GM12878 (cell line): ENCODE measurements around the gene MARS1. TPM values are rescaled to one million over a fixed set of nuclear protein-coding genes. Genes with fewer than 3 reads are reported as not detected.

Source experiments
- ATAC-seq: fragments of 200-7000 bp; cut with Tn5 transposase; 3 replicates; pipeline ENCODE4 v1.9.1; 2020; ENCODE audit warnings: mild to moderate bottlenecking, moderate library complexity
- BruUV-seq: library from RNA; stranded (reverse); fragments of 400-500 nt; replicated peaks from 2 replicates; lab custom pipeline; 2021; lab: Mats Ljungman, UMichigan
- CTCF ChIA-PET: fragments of 300-600 bp; sonication (Branson Sonifier 250); formaldehyde crosslinking; extraction: SDS; loops from one replicate; lab custom pipeline; 2021; ENCODE audit warnings: inconsistent platforms; lab: Yijun Ruan, JAX
- POLR2A ChIA-PET: fragments of 350-600 bp; formaldehyde crosslinking; extraction: SDS; loops from one replicate; lab custom pipeline; 2021; ENCODE audit warnings: inconsistent platforms; lab: Charles Lee
- RAD21 ChIA-PET: fragments of 300-600 bp; sonication (Branson Sonifier 250); formaldehyde crosslinking; loops from one replicate; lab custom pipeline; 2023; ENCODE audit warnings: antibody characterized with exemption; ENCODE audit not compliant: unreplicated experiment; lab: Charles Lee
- SMC1A ChIA-PET: fragments of 300-600 bp; sonication (Branson Sonifier 250); formaldehyde crosslinking; loops from one replicate; lab custom pipeline; 2023; ENCODE audit not compliant: unreplicated experiment, uncharacterized antibody; lab: Charles Lee
- DNase-seq: peaks from one replicate; pipeline ENCODE4 v3.0.0-alpha.2; 2011; ENCODE audit warnings: low read depth, low spot score
- FAIRE-seq: peaks from 3 replicates; lab custom pipeline; 2011; peaks lifted over from hg19 to GRCh38; lab: Jason Lieb, UNC
- H2AFZ ChIP-seq: 2 replicates; pipeline ENCODE4 v1.6.0; 2011; ENCODE audit warnings: low read depth, low read length, control low read depth; ENCODE audit not compliant: control insufficient read depth
- H3K27ac ChIP-seq: 2 replicates; pipeline ENCODE4 v1.5.1; 2011; ENCODE audit warnings: control low read depth; ENCODE audit not compliant: control insufficient read depth, insufficient read depth
- H3K27me3 ChIP-seq, 2 experiments: replicated peaks in 1 of 2; 2 replicates each; pipeline versions ENCODE4 v1.6.0 to v1.6.1; 2011; ENCODE audit warnings: low read length in 1 of 2; ENCODE audit not compliant: control insufficient read depth in 2 of 2, insufficient read depth in 2 of 2
- H3K36me3 ChIP-seq, 2 experiments: 2 replicates each; pipeline ENCODE4 v1.5.1; 2011; ENCODE audit warnings: low read length in 1 of 2; ENCODE audit not compliant: control insufficient read depth in 2 of 2, insufficient read depth in 2 of 2
- H3K4me1 ChIP-seq: 2 replicates; pipeline ENCODE4 v1.6.1; 2011; ENCODE audit warnings: mild to moderate bottlenecking, low read length, moderate library complexity, mixed read lengths; ENCODE audit not compliant: control insufficient read depth, insufficient read depth
- H3K4me2 ChIP-seq: 2 replicates; pipeline ENCODE4 v1.6.0; 2011; ENCODE audit warnings: control low read depth; ENCODE audit not compliant: control insufficient read depth, insufficient read depth
- H3K4me3 ChIP-seq: fragments of 200-600 bp; sonication (generic); 2 replicates; pipeline ENCODE4 v1.5.1; 2016
- H3K79me2 ChIP-seq: 2 replicates; pipeline ENCODE4 v1.6.0; 2011; ENCODE audit warnings: low read length; ENCODE audit not compliant: control insufficient read depth, insufficient read depth
- H3K9ac ChIP-seq: 2 replicates; pipeline ENCODE4 v1.8.0; 2011; ENCODE audit warnings: low read length, control low read depth, mixed read lengths; ENCODE audit not compliant: control insufficient read depth, insufficient read depth
- H3K9me3 ChIP-seq: replicated peaks from 3 replicates; pipeline ENCODE4 v1.5.1; 2011; ENCODE audit warnings: mild to moderate bottlenecking, low read length; ENCODE audit not compliant: control insufficient read depth, insufficient read depth
- H4K20me1 ChIP-seq: 2 replicates; pipeline ENCODE4 v1.6.0; 2011; ENCODE audit not compliant: control insufficient read depth, insufficient read depth
- BACH1 ChIP-seq: fragments of 450-650 bp; IDR thresholded peaks from 2 replicates; pipeline ENCODE4 v1.6.1; 2017; ENCODE audit warnings: mild to moderate bottlenecking, borderline replicate concordance
- BMI1 ChIP-seq: fragments of 450-650 bp; IDR thresholded peaks from 2 replicates; pipeline ENCODE4 v1.6.1; 2016; ENCODE audit warnings: mild to moderate bottlenecking, moderate library complexity, borderline replicate concordance
- EED ChIP-seq: sonication (generic); IDR thresholded peaks from 2 replicates; pipeline ENCODE4 v1.6.1; 2016; ENCODE audit warnings: antibody characterized with exemption, low read depth
- ELK1 ChIP-seq: IDR thresholded peaks from 2 replicates; pipeline ENCODE4 v1.6.1; 2012; ENCODE audit warnings: low read depth, low read length, improper control_type of control experiment
- EP300 ChIP-seq, 2 experiments: fragments of 150-350 bp in 1 of 2; IDR thresholded peaks; 2 replicates each; pipeline ENCODE4 v1.6.1; 2011 to 2012; ENCODE audit warnings: low read depth in 2 of 2, low read length in 2 of 2, borderline replicate concordance in 1 of 2, improper control_type of control experiment in 1 of 2, inconsistent platforms in 1 of 2; ENCODE audit not compliant: control insufficient read depth in 1 of 2
- EZH2 ChIP-seq: IDR thresholded peaks from 2 replicates; pipeline ENCODE4 v1.6.1; 2012; ENCODE audit warnings: low read depth, mild to moderate bottlenecking, control low read depth, inconsistent platforms, low read length, borderline replicate concordance; ENCODE audit not compliant: control insufficient read depth
- MEF2A ChIP-seq: IDR thresholded peaks from 2 replicates; pipeline ENCODE4 v1.6.1; 2011; ENCODE audit warnings: low read depth, mild to moderate bottlenecking, low read length, moderate library complexity; ENCODE audit not compliant: insufficient read depth
- NFYA ChIP-seq: IDR thresholded peaks from 2 replicates; pipeline ENCODE4 v1.6.1; 2011; ENCODE audit warnings: low read depth, mild to moderate bottlenecking, low read length, improper control_type of control experiment, borderline replicate concordance
- RELA ChIP-seq: fragments of 450-650 bp; IDR thresholded peaks from 2 replicates; pipeline ENCODE4 v1.8.0; 2014; ENCODE audit warnings: borderline replicate concordance; ENCODE audit not compliant: partially characterized antibody
- WRNIP1 ChIP-seq: IDR thresholded peaks from 2 replicates; pipeline ENCODE4 v1.6.1; 2011; ENCODE audit warnings: low read depth, low read length, improper control_type of control experiment, borderline replicate concordance
- WGBS: methylation state at CpG from one replicate; pipeline ENCODE4 v1.1.6; 2016; ENCODE audit warnings: low lambda C conversion rate; ENCODE audit not compliant: insufficient replicate concordance, insufficient coverage; ENCODE audit errors: missing lambda C conversion rate; 5-methylcytosine and 5-hydroxymethylcytosine counted together
- in situ Hi-C: fragments of 300-500 bp; cut with MboI; formaldehyde crosslinking; loops from 9 replicates; pipeline ENCODE4 v1.14.3; 2018; ENCODE audit warnings: mixed read lengths
- intact Hi-C: fragments of 100-400 bp; cut with micrococcal nuclease; formaldehyde crosslinking; loops from one replicate; pipeline ENCODE4 v1.14.2; 2022; ENCODE audit not compliant: unreplicated experiment
- polyA plus RNA-seq, 11 experiments: library from polyadenylated mRNA; depleted of rRNA in 4 of 11; unstranded in 6 of 11; stranded (reverse) in 5 of 11; fragments of >200 nt; fragmentation: Nextera tagmentation in 4 of 11; fragmentation: Illumina TruSeq in 1 of 11; extraction: Ambion mirVana in 4 of 11; extraction: Trizol in 1 of 11; gene quantifications; 1 replicate in 1 of 11; 2 replicates in 10 of 11; pipeline versions ENCODE4 v1.2.1 to v1.2.3, GENCODE V29; 2011 to 2016; ENCODE audit warnings: inconsistent platforms in 2 of 11, missing spikeins in 2 of 11, low read depth in 1 of 11
- total RNA-seq, 4 experiments: library from RNA; depleted of rRNA in 3 of 4; stranded (reverse); fragments of >200 nt in 3 of 4; fragmentation: Illumina TruSeq in 1 of 4; extraction: Trizol in 1 of 4; gene quantifications; 2 replicates each; pipeline versions ENCODE4 v1.2.1 to v1.2.3, GENCODE V29; 2013 to 2021
- TF ChIP-seq, protein P1 (sequence below): fragments of 450-650 bp; formaldehyde crosslinking; IDR thresholded peaks from 2 replicates; pipeline ENCODE4 v1.4.0; 2022; ENCODE audit warnings: mild to moderate bottlenecking, moderate library complexity
- TF ChIP-seq, protein P2 (sequence below): IDR thresholded peaks from 2 replicates; pipeline ENCODE4 v1.6.1; 2011; ENCODE audit warnings: low read depth, mild to moderate bottlenecking, low read length, moderate library complexity, borderline replicate concordance; ENCODE audit errors: extremely low read depth
- TF ChIP-seq, protein P3 (sequence below): fragments of 450-650 bp; formaldehyde crosslinking; IDR thresholded peaks from 2 replicates; pipeline ENCODE4 v1.5.0; 2022; ENCODE audit warnings: mild to moderate bottlenecking, missing genetic modification characterization

MARS1 gene
- total and polyA plus RNA-seq, 10 of the 15 experiments (the other 5 are each of a cell fraction or from before 2014, with no cell fraction given) = 72.3 to 270 (median 153) TPM

DNA sequence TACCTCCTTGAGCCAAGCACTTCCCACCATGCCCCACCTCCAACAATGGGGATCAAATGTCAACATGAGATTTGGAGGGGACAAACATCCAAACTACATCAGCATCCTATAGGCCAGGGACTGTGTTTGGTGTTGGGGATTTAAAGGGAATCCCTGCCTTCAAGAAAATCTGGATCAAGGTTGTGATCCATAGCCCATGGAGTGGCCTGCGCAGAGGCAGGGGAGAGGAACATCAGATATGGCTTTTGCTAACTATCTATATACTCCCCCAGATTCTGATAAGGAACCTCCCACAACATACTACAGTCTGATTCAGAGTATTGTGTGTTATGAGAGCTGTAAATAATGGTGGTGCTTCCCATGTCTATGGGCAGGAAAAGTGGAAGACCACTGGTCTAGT is 67.0 kb downstream of the MARS1 start (continued):
- TF ChIP-seq RELA (no peak), EZH2 (no peak), BACH1 (no peak)

GRCh38 chr12:57558864-57559263 is 71.0 kb downstream of the MARS1 start:
- Histone ChIP-seq H3K79me2 (no peaks in the 10 kb centered on the region), H3K4me3 (no peak overlapping the region), H3K27me3 (0 out of 4 replicates have a peak, but pooled peaks cover 0 to 1% of the 10 kb centered on the region in 2 experiments), H3K36me3 (no peaks in the 10 kb centered on the region), H3K4me2 (no peak overlapping the region), H3K4me1 (no peaks in the 10 kb centered on the region), H2AFZ (no peak overlapping the region), H3K9ac (no peak overlapping the region), H3K27ac (no peak overlapping the region), H4K20me1 (no peaks in the 10 kb centered on the region), H3K9me3 (no peaks in the 10 kb centered on the region)
- 40% methylated on average over 4 of the region's 4 CpGs for WGBS
- ChIA-PET POLR2A (no interaction called here), CTCF (interaction anchor here (0.8 to 4.3 kb wide), 2 partner anchors 24 to 157 kb away, joined by 4 to 19 read pairs; no protein-coding TSS in a partner anchor), SMC1A (no interaction called here), RAD21 (no interaction called here)
- in situ Hi-C loops = no loop called here
- DNase-seq (no peak), FAIRE-seq (no peak), ATAC-seq (no peak)
- intact Hi-C loops = loop anchor here (1.0 kb wide), 1 partner anchor 7 kb away; no protein-coding TSS in a partner anchor
- BruUV-seq = no TSS peak
- TF ChIP-seq, protein P1, sequence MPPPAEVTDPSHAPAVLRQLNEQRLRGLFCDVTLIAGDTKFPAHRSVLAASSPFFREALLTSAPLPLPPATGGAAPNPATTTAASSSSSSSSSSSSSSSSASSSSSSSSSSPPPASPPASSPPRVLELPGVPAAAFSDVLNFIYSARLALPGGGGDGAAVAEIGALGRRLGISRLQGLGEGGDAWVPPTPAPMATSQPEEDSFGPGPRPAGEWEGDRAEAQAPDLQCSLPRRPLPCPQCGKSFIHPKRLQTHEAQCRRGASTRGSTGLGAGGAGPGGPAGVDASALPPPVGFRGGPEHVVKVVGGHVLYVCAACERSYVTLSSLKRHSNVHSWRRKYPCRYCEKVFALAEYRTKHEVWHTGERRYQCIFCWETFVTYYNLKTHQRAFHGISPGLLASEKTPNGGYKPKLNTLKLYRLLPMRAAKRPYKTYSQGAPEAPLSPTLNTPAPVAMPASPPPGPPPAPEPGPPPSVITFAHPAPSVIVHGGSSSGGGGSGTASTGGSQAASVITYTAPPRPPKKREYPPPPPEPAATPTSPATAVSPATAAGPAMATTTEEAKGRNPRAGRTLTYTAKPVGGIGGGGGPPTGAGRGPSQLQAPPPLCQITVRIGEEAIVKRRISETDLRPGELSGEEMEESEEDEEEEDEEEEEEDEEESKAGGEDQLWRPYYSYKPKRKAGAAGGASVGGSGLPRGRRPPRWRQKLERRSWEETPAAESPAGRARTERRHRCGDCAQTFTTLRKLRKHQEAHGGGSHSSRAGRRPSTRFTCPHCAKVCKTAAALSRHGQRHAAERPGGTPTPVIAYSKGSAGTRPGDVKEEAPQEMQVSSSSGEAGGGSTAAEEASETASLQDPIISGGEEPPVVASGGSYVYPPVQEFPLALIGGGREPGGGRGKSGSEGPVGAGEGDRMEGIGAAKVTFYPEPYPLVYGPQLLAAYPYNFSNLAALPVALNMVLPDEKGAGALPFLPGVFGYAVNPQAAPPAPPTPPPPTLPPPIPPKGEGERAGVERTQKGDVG (CRISPR knock-in tag) = no peak
- TF ChIP-seq EP300 (IDR thresholded peaks at IDR 0.05; ENCODE audit: borderline replicate concordance in 1 of 2, control insufficient read depth in 1 of 2, low read depth in 2 of 2, low read length in 2 of 2) (no peak), BMI1 (no peak), ELK1 (no peak), WRNIP1 (no peak), EED (no peak), MEF2A (no peak), NFYA (no peak)
- TF ChIP-seq, protein P2, sequence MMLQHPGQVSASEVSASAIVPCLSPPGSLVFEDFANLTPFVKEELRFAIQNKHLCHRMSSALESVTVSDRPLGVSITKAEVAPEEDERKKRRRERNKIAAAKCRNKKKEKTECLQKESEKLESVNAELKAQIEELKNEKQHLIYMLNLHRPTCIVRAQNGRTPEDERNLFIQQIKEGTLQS = no peak
- TF ChIP-seq, protein P3, sequence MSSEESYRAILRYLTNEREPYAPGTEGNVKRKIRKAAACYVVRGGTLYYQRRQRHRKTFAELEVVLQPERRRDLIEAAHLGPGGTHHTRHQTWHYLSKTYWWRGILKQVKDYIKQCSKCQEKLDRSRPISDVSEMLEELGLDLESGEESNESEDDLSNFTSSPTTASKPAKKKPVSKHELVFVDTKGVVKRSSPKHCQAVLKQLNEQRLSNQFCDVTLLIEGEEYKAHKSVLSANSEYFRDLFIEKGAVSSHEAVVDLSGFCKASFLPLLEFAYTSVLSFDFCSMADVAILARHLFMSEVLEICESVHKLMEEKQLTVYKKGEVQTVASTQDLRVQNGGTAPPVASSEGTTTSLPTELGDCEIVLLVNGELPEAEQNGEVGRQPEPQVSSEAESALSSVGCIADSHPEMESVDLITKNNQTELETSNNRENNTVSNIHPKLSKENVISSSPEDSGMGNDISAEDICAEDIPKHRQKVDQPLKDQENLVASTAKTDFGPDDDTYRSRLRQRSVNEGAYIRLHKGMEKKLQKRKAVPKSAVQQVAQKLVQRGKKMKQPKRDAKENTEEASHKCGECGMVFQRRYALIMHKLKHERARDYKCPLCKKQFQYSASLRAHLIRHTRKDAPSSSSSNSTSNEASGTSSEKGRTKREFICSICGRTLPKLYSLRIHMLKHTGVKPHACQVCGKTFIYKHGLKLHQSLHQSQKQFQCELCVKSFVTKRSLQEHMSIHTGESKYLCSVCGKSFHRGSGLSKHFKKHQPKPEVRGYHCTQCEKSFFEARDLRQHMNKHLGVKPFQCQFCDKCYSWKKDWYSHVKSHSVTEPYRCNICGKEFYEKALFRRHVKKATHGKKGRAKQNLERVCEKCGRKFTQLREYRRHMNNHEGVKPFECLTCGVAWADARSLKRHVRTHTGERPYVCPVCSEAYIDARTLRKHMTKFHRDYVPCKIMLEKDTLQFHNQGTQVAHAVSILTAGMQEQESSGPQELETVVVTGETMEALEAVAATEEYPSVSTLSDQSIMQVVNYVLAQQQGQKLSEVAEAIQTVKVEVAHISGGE = no peak
